HUES64 (cell line): ENCODE results near the gene NDC1.

Experiments used
- H3K27ac ChIP-seq: 2 replicates; pipeline ENCODE4 v1.7.0; 2013; ENCODE audit warnings: low read depth, low read length, inconsistent platforms
- H3K27me3 ChIP-seq: 2 replicates; pipeline ENCODE4 v1.6.1; 2013; ENCODE audit warnings: mild to moderate bottlenecking, low read length; ENCODE audit not compliant: insufficient read depth
- H3K36me3 ChIP-seq: 2 replicates; pipeline ENCODE4 v1.6.1; 2013; ENCODE audit warnings: mild to moderate bottlenecking, low read length; ENCODE audit not compliant: insufficient read depth
- H3K4me1 ChIP-seq: 2 replicates; pipeline ENCODE4 v1.6.1; 2013; ENCODE audit warnings: mild to moderate bottlenecking, low read length, moderate library complexity; ENCODE audit not compliant: insufficient read depth
- H3K4me3 ChIP-seq: 2 replicates; pipeline ENCODE4 v1.5.1; 2013; ENCODE audit warnings: mild to moderate bottlenecking, low read length, moderate library complexity
- H3K9ac ChIP-seq: 2 replicates; pipeline ENCODE4 v1.6.1; 2013; ENCODE audit warnings: mild to moderate bottlenecking, low read depth, low read length
- H3K9me3 ChIP-seq: 2 replicates; pipeline ENCODE4 v1.6.1; 2013; ENCODE audit warnings: low read depth, low read length; ENCODE audit not compliant: insufficient read depth
- whole genome bisulfite sequencing: fragments of 150-250, 120-280 bp; methylation state at CpG from one replicate; pipeline ENCODE4 v1.1.7; 2013; ENCODE audit warnings: missing lambda C conversion rate; 5-methylcytosine and 5-hydroxymethylcytosine counted together

The NDC1 gene

DNA sequence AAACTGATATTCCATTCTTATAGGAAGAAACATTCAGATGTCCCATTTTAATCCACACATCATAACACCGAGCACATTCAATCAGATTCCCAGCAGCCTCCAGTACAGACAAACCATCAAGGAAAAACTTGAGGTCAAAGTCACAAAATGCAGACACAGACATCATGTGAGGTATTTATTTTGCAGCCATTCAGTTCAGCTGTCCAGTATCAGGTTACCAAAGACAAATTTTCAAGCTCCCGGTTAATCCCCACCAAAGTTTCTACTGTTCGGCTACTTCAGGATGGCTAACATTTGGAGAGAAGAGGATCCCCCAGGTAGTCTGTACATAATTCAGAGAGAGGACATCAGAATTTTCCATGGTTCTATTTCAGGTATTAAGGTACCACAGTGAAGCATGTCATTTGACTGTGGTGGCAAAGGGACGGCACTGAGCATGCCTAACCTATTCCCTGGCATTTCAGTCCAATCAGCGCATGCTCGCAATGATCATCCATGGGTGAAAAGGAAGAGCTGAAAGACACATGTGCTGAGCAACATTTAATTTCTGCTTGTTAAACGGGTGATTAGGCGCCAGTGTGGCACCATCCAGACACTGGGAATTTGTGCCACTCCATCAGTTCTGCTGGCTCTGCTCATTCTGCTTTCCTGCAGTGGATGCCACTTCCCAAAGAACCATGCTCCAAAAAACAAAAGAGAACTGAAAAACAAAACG is 13.6 kb upstream of the NDC1 start:
- Histone ChIP-seq H3K9ac (no peak overlapping the region), H3K4me1 (no peaks in the 10 kb centered on the region), H3K27me3 (no peaks in the 10 kb centered on the region), H3K4me3 (no peak overlapping the region), H3K36me3 (peaks cover 41% of the 10 kb centered on the region), H3K9me3 (no peaks in the 10 kb centered on the region), H3K27ac (no peak overlapping the region)
- WGBS: 97% methylated on average over 8 of the region's 9 CpGs

DNA sequence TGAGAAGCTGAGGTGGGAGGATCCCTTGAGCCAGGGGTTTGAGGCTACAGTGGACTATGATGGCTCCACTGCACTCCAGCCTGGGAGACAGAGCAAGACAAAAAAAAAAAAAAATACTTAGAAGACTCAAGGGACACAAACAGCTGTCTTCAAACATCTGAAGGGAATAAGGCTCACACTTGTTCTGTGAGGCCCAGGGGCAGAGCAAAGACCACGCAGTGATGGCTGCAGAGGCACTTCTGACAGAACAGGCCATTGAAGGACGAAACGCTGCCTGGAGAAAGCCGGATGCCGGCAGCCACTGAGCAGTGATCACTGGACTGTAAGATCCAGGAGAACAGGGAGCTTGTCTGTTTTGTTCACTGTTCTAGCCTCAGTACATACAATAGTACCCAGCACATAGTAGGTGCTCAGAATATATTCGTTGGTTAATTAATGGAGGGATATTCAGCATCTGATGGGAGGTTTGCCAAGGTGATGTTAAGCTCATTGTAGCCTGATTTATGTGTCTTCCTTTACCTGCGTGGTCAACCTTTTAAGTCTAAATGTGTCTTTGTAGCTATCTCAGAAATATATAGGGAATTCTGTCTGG is 12.1 kb upstream of the NDC1 start:
- H3K4me3 ChIP-seq: no peak overlapping the region
- WGBS: 95% methylated on average over 7 of the region's 7 CpGs
- no peaks in the 10 kb centered on the region for H3K9me3 ChIP-seq
- H3K27me3 ChIP-seq: no peaks in the 10 kb centered on the region
- no peak overlapping the region for H3K27ac ChIP-seq
- H3K4me1 ChIP-seq: no peaks in the 10 kb centered on the region
- H3K36me3 ChIP-seq: peaks cover 27% of the 10 kb centered on the region
- no peak overlapping the region for H3K9ac ChIP-seq

DNA sequence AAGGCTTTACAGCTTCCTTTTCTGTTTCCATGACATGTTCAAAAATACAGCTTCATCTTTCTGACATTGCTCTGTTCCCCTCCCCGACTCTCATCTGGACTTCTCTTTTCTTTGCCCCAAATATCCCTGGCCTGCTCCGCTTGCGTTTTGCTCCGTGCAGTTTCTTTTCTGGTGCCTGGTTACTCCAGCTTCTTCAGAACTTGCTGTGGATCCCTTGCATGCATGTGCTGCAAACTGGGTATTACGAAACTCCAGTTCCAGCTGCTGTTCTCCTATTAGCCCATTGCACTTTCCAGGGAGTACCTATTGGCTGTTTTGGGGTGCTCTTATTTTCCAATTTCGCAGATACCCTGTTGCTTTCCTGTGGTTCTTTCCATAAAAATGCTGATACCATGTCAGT is 9.9 kb upstream of the NDC1 start:
- 93% methylated on average over 6 of the region's 6 CpGs for WGBS

DNA sequence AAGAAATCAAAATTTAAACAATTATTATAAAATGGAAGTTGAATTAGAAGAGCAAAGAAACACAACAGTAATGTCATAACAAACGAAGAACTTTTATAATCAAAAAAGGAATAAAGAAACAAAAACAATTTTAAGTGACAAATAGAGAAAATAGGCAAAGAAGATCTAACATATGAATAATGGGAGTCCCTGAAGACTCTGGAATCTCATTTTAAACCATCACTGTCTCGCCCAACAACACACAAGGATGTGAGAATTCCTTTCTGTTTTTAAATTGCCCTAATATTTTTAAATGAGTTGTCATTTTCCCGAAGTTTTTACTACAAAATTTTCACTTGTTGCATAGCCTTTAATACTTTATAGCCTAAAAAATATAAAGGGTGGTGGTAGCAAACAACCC is 4.3 kb upstream of the NDC1 start:
- Histone ChIP-seq H3K4me1 (no peaks in the 10 kb centered on the region), H3K9ac (no peak overlapping the region), H3K27me3 (no peaks in the 10 kb centered on the region), H3K9me3 (0 out of 2 replicates have a peak, but pooled peaks cover 3% of the 10 kb centered on the region), H3K36me3 (no peaks in the 10 kb centered on the region), H3K27ac (no peak overlapping the region), H3K4me3 (no peak overlapping the region)
- 100% methylated on average over 1 of the region's 3 CpGs for WGBS

More for the DNA sequence above, 9.9 kb upstream of the NDC1 start:
- Histone ChIP-seq H3K27ac (no peak overlapping the region), H3K4me1 (no peaks in the 10 kb centered on the region), H3K27me3 (no peaks in the 10 kb centered on the region), H3K36me3 (peaks cover 12% of the 10 kb centered on the region), H3K4me3 (no peak overlapping the region), H3K9ac (no peak overlapping the region), H3K9me3 (no peaks in the 10 kb centered on the region)

DNA sequence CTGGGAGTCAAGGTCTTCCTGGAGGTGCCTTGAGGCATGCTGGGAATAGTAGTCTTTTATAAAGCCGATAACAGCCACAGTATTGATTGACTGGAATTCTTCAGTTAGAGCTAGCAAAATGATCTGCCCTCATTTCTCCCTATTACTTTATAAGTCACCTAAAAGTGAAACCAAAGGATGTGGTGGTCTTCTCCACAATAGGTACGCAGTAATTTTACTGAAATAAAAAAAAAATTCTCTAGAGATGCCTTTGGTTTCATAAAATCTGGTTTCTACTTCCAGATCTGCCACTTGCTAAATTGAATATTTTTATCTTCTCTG is 518 bp upstream of the NDC1 start:
- Histone ChIP-seq H3K4me1 (no peaks in the 10 kb centered on the region), H3K36me3 (peaks cover 14% of the 10 kb centered on the region), H3K9ac (no peak overlapping the region), H3K27me3 (no peaks in the 10 kb centered on the region), H3K9me3 (0 out of 2 replicates have a peak, but pooled peaks cover 3% of the 10 kb centered on the region), H3K4me3 (peak overlapping the region; percentile 99; the same call in 1 of the 2 replicates), H3K27ac (peak overlapping the region; percentile 99; the same call in 1 of the 2 replicates)
- 0% methylated on average over 1 of the region's 2 CpGs for WGBS

DNA sequence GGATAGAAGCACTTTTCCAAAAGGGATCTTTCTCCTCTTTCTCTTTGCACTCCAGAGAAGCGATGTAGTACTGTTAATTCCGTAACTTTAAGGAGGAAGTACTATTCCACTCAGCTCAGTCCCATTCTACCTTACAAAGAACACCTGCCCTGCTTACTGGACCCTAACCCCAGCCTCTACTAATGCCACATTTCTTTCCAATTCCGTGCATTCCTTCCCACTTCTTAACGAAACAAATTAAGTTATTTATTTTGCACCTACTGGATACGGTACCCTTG is 511 bp downstream of the NDC1 start:
- Histone ChIP-seq H3K27me3 (no peaks in the 10 kb centered on the region), H3K36me3 (peaks cover 17% of the 10 kb centered on the region), H3K4me3 (peak overlapping the region; percentile 99), H3K9me3 (0 out of 2 replicates have a peak, but pooled peaks cover under 1% of the 10 kb centered on the region), H3K4me1 (no peaks in the 10 kb centered on the region), H3K9ac (peak overlapping the region; percentile 88), H3K27ac (peak overlapping the region; percentile 99)
- WGBS: 0% methylated on average over 5 of the region's 5 CpGs

DNA sequence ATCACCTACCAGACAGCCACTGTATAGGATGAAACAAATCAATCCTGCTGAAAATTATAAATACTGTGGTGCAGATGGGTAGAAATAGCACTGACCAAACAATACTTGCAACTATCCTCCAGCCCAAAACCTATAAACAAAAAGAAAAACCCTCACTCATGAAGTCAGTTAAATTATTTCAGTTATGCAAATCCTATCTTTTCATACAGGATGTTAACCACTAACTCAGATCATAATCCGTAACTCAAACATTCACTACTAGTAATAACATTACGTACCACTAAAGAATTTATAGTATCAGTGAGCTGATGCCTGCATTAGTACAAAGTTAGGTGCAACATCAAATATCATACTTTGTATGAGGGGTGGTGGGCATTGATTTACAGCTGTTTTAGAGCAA is 2.6 kb downstream of the NDC1 start:
- H3K9ac ChIP-seq: no peak overlapping the region
- H3K4me1 ChIP-seq: no peaks in the 10 kb centered on the region
- peaks cover 29% of the 10 kb centered on the region for H3K36me3 ChIP-seq
- H3K9me3 ChIP-seq: no peaks in the 10 kb centered on the region
- H3K4me3 ChIP-seq: no peak overlapping the region
- no peak overlapping the region for H3K27ac ChIP-seq
- no peaks in the 10 kb centered on the region for H3K27me3 ChIP-seq
- 92% methylated on average over 1 of the region's 2 CpGs for WGBS

DNA sequence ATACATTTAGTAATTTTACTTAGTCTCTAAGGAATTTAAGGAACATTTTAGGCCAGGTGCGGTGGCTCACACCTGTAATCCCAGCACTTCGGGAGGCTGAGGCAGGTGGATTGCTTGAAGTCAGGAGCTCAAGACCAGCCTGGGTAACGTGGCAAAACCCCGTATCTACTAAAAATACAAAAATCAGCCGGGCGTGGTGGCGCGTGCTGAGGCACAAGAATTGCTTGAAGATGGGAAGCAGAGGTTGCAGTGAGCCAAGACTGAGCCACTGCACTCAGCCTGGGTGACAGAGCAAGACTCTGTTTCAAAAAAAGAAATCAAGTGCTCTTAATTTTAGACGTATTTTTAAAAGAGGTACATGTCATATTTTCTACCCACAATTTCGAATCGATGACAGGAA is 3.3 kb downstream of the NDC1 start:
- no peaks in the 10 kb centered on the region for H3K9me3 ChIP-seq
- H3K9ac ChIP-seq: no peak overlapping the region
- H3K36me3 ChIP-seq: peaks cover 32% of the 10 kb centered on the region
- no peaks in the 10 kb centered on the region for H3K4me1 ChIP-seq
- no peaks in the 10 kb centered on the region for H3K27me3 ChIP-seq
- no peak overlapping the region for H3K27ac ChIP-seq
- H3K4me3 ChIP-seq: no peak overlapping the region
- WGBS: 98% methylated on average over 11 of the region's 11 CpGs

DNA sequence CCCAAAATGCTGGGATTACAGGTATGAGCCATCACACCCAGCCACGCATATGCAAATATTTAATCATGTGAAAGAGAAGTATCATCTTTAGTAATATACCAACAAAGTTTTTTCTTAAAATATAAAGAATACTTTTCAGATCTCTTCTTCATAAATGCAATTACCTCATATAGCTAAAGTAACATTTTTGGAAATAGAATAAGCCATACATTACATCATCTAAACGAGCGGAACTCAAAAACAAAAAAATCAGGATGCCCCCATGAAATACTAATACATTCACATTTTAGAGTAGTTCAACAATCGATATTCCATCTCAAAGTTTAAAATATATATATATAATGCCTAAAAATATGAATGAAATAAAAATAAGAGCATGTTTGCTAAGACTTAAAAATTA is 4.7 kb downstream of the NDC1 start:
- no peak overlapping the region for H3K27ac ChIP-seq

DNA sequence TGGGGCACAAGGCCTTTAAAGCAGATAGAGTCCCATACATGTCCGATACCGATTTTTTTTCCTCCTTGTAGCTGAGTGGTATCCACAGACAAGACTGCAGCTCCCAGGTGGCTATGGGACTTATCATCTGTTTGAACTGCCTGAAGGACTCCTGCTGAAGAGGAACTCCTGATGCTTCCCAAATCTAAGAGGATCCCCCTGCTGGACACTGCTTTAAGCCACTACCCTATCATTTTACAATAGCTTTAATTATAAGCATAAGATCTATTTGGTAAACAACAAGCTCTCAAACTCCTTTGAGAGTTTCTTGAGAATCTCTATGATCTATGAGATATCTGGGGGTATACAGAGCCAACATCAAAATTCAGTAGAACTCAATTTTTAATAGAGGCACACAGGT is 11.7 kb downstream of the NDC1 start:
- Histone ChIP-seq H3K4me1 (no peaks in the 10 kb centered on the region), H3K36me3 (peaks cover 80% of the 10 kb centered on the region), H3K27ac (no peak overlapping the region), H3K9me3 (no peaks in the 10 kb centered on the region), H3K27me3 (no peaks in the 10 kb centered on the region), H3K4me3 (no peak overlapping the region), H3K9ac (no peak overlapping the region)
- 95% methylated on average over 2 of the region's 2 CpGs for WGBS

More for the DNA sequence above, 4.7 kb downstream of the NDC1 start:
- Histone ChIP-seq H3K9me3 (no peaks in the 10 kb centered on the region), H3K9ac (no peak overlapping the region), H3K4me1 (no peaks in the 10 kb centered on the region), H3K27me3 (no peaks in the 10 kb centered on the region), H3K4me3 (no peak overlapping the region), H3K36me3 (peaks cover 42% of the 10 kb centered on the region)
- 100% methylated on average over 1 of the region's 4 CpGs for WGBS

DNA sequence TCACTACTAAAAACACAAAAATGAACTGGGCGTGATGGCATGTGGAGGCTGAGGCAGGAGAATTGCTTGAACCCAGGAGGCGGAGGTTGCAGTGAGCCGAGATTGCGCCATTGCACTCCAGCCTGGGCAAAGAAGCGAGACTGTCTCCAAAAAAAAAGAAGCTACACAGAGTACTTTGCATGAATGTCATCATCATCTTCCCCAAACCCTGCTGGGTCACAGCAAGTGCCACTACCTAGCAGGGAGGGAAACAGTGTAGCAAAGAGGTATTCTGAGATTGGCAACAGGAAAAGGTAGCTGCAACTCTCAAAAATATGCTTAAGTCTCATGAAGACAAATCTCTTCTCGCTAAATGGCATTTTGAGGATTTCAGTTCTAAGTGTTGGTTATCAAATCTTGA is 12.8 kb downstream of the NDC1 start:
- WGBS: 96% methylated on average over 5 of the region's 6 CpGs
- Histone ChIP-seq H3K36me3 (peaks cover 89% of the 10 kb centered on the region), H3K4me1 (no peaks in the 10 kb centered on the region), H3K27me3 (no peaks in the 10 kb centered on the region), H3K4me3 (no peak overlapping the region), H3K27ac (no peak overlapping the region), H3K9me3 (no peaks in the 10 kb centered on the region), H3K9ac (no peak overlapping the region)

DNA sequence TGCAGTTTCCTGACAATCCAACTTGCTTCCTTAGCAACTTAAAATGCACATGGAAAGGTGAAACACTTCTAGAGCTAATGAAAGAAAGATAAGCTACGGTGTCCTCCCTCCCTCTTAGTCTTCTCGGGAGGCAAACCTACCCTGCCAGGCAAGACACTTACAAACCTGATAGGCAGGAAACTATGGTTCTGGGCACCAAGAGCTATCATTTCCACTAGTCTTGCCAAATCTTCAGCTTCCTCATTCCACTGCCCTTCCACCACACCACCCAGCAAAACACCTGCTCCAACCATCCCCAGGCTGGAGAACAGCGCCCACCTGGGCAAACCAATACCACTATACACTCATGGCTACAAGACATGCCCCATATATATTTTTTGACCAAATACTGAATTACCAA is 15.2 kb downstream of the NDC1 start:
- H3K36me3 ChIP-seq: peaks cover 96% of the 10 kb centered on the region
- H3K9ac ChIP-seq: no peak overlapping the region
- H3K9me3 ChIP-seq: no peaks in the 10 kb centered on the region
- no peaks in the 10 kb centered on the region for H3K4me1 ChIP-seq
- no peak overlapping the region for H3K27ac ChIP-seq
- H3K27me3 ChIP-seq: no peaks in the 10 kb centered on the region
- WGBS: 95% methylated on average over 3 of the region's 3 CpGs
- H3K4me3 ChIP-seq: no peak overlapping the region
